HS-5 (cell line): ENCODE measurements around the gene TGFBR3.

Source experiments
- DNase-seq: peaks from one replicate; pipeline ENCODE4 v3.0.0-alpha.2; 2012; ENCODE audit warnings: low read depth

The TGFBR3 gene

DNA sequence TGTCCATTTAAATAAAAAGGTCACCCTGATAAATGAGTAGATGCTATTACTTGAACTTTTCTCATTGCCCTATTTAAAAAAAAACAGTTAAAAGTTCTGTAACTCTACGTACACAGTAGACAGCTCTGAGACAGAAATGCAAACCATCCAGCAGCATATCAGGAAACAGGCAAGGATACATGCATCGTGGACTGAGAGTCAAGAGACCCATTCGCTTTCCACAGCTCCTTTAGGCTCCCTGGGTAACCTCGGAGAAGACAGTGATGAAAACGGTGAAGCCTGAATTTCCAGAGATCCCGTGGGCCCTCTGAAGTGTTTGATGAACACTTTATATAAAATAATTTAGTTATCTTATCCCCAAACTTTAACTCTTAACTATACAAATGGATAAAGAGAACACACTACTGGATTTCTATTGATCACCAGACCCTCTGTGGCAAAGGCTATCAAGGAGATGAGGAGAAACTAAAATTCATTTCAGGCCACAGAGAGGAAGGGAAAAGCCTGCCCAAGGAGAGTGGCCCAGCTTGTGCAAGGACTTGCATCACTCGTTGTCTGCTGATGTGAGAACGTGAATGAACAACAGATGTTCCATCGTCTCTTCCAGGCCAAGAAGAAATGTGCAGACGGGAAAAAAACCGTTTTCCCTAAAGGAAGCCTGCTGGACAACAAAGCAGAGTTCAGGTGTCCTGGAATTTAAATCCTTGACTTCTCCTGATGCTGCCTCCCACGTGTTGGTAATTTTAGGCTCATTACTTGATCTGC lies 131.0 kb downstream of the TGFBR3 start:
- DNase-seq = no peak

DNA sequence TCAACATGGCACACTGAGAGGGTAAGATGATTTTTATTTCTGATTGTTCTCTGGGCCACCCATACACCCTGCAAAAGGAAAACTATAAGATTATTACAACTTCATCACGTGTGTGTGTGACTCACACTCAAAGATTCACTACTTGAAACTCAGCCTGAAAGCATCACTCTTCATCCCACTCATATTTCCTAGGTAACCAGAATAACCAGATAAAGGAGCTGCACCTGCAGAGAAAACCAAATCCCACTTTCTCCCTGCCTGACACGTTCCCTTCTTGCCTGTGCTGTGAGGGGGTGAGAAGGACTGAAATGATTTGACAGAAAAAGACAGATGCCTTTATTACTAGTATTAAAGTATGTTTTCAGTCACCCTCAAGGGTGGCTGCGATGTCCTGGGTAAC lies 131.6 kb downstream of the TGFBR3 start:
- DNase-seq = no peak

DNA sequence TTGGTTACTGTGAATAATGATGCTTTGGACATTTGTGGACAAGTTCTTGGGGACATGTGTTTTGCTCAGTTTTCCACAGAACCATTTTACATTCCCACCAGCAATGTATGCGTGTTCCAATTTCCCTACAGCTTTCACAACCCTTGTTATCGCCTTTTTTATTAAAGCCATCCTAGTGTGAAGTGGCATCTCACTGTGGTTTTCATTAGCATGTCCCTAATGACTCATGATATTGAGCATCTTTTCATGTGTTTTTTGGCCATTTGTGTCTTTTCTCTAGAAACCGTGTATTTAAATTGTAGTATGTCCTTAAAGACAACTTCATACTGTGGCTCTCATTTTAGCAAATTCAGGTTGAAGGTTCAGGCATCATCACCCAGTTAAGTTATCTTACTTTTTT lies 132.1 kb downstream of the TGFBR3 start:
- no peak for DNase-seq

DNA sequence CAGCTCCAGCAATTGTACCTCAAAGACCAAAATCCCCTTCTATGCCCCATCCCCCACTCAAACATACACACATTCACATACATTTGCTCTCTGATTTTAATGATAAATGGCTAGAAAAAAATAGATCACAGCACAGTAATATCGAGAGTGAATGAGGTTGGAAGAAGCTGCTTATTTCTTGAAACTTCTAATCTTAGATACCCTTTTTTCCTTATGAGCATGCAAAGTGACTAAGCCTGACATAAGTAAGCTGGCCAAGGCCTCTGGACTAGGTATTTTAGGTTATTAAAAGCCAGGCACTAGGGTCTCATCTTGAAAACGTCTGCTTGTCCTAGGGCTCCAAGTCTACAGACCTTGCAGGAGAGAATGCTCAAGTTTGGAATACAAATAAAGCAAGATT lies 133.6 kb downstream of the TGFBR3 start:
- no peak for DNase-seq

DNA sequence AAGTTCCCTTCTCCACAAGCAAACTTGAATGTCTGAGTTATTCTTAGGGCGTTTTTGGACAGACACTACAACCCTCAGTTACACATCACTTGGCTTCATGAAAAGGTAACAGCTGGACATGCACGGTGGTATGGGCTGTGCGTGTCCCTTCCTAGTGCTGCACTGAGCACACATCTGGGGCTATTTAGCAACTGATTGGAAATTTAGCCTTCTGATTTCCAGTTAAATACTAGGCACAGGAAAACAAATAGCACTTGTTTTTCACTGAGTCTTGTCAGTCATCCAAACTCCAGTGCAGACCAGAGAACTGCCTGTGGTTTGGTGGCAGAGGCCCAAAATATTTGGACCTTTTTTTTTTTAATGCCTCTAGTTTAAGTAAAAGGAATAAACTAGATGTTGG lies 134.7 kb downstream of the TGFBR3 start:
- DNase-seq = no peak

DNA sequence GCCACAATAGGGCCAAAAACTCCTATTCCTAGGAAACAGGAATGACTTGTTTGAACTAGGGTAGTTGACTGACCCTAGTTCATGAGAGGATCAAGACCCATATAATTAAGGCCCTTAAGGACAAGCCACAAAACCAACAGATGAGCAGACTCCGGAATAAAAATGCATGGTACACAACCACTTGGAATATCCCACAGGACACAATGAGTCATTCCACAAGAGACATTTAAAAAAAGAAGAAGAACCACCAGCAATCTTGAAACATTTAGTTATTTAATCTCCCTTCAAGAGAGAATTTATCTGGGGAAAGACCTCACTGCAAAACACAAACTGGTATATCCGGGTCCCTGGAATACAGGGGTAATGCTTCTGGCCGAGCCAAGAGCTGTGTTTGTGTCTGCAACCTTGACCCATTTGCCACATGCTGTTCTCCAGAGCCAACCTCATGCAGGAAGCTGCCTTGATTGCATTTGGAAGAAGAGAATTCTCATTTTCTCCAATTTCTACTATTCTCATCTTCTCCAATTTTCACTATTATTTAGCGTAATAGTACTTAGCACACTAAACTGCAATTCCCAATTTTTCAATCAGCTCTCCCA lies 135.5 kb downstream of the TGFBR3 start:
- DNase-seq = no peak

DNA sequence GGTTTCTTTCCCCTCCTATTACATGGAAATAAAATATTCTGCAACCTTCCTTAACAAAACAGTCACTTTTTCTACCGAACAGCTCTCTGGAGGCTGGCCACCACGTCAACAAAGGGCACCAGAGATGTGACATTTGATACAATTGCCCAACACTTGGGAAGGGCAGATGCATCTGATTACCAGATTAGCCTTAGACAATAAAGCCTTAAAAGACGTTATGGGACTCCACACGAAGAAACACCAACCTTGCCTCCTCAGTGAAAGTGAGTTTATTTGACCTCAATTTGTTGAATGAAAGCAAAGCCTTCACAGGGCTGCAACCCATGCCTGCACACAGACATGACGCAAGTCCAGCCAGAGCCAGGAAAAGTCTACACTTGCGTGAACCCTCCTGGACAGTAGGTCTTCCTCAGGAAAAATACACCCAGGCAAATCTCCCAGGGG lies 136.1 kb downstream of the TGFBR3 start:
- DNase-seq = no peak

DNA sequence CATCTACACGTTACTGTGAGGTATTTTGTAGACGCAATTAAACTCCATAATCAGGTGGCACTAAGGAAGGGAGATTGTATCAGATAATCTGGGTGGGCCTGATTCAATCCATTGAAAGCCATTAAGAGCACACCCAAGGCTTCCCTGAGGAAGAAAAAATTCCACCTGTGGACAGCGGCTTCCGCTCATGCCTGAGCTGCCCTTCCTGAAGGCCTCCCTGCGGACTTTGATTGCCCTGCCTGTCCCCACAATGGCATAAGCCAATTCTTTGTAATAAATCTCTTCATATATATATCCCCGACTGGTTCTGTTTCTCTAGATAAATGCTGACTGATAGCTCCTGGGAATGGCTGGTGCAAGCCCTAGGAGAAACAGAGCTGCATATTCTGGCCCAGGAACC lies 138.3 kb downstream of the TGFBR3 start:
- no peak for DNase-seq

DNA sequence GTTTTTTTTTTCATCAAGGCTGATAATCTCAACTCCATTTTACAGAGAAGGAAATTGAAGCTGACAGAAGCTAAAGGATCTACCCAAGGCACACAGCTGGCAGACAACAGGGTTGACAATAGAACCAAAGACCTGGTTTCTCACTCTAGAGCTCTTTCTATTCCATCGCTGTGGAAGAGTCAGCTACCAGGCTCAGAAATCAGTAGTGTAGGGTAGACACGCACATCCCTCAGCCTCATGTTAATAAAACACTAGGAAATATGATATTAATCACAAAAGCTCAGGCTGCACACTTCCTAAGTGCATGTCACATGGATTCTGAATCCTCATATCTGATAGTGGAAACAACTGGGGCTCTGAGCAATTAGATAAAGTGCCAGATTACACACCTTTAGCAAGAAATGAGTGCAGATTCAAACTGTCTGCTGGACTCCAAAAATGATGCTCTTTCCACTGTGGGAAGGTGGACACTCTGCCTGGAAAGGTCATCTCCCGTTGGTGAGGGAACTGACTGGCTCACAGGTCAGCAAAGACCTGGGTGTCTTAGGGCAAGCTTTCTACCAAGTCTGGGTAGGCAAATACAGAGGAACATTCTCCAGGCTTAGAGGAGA lies 139.1 kb downstream of the TGFBR3 start:
- DNase-seq = no peak

DNA sequence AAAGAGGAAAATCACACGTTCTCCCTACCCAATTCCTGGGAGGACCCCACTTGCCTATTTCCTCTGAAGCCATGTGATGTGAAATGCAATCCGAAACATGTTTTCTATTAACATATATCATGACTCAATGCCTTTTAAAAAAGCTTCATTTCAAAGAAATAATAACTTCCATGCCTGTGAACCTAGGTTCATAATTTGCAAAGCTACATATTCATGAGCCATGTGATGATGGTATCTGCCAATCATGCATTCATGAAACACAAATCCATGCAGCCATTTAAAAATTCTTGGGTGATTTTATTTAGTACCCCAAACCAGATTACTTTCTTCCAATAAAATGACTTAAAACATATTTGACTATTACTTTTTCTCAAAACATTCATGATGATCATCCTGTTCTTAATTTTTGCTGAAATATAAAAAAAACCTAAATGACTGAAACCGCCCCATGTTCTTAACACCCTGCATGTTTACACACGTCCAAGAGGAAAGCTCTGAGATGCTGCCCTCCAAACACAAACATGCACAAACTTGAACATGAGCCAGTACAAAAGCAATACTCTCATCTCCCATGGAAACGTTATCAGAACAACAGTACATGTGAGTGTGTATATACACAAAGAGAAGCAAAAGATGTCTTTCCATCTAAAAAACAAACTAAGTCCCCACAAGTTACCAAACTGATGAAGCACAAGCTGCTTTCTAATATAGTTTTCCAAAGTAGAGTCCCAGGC lies 140.1 kb downstream of the TGFBR3 start:
- no peak for DNase-seq

DNA sequence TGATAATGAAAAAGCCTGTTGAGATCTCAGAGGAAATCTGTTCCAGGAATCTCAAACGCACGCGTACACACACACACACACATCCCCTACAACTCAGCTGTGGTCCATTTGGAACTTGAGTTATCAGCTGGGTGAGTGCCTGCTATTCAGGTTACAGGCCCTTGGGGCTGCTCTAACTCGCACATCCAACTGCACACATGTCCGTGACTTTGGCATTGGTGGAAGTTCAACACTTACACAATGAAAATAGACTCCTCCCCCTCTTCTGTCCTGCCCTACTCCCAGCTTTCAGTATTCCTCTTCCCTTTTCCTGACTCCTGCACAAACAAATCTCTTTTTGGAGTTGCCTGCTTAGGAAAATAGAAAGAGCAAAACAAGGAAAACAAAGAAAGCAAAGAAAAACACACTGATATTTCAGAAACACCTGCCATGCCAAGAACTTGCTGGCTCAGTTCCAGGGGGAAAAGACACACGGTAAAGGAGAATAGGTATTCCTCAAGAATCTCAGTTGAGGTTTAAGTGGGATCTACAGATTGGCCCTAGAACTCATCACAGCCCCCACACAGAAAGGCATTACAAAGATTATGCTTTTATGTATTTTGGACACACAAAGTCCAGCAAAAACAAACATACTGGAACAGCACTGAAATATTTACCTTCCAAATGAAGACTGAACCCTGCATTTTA lies 140.9 kb downstream of the TGFBR3 start:
- DNase-seq = no peak

DNA sequence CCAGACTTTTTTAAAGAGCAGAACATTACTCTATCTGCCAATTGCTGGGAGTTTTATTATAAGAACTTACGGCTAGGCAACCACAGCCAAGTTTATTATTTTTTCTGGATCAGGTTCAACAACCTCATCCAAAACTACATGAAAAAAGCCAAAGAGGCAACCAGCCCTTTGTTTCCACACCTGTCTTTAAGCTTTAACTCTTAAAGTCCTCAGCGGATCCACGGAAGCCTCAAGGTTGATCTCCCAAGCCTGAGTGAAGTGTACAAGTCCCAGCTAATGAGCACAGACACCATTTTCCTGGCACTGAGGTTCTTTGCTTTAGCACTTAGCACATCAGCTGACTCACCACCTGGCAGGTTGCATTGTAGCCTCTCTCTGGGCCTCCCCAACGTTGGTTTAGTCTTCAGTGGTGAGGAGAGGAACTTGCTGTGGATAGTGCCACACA lies 143.1 kb downstream of the TGFBR3 start:
- DNase-seq = no peak

DNA sequence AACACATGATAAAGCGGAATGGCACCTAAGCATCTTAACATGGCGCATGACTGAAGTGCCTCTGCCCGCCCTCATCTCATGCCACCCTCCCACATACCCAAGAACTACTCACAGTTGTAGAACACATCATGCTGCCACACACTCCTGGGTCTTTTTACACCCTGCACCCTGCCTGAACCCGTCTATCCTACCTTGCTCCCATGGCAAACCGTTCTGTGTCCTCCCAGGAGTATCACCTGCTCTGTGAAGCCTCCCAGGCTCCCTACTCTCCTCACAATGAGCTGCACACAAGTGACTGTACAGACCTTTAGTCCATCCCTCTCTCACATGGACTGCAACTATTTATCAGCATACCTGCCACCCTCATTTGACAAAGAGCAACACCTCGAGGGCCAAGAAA lies 144.0 kb downstream of the TGFBR3 start:
- DNase-seq = no peak

DNA sequence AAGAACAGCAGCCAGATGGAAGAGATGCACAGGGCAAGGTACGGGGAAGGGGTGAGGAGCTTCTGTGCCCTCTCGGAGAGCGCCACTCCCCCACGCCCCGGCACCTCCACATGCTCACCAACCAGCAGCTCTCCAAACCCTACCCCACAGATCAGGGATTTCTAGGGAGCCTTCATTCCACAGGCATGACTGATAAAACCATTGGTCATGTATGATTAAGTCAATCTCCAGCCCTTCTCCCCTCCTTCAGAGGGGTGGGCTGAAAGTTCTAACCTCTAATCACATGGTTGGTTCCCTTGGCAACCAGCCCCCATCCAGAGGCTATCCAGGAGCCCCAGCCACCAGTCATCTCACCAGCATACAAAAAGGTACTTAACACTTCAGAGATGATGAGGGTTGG lies 144.7 kb downstream of the TGFBR3 start:
- DNase-seq = no peak

DNA sequence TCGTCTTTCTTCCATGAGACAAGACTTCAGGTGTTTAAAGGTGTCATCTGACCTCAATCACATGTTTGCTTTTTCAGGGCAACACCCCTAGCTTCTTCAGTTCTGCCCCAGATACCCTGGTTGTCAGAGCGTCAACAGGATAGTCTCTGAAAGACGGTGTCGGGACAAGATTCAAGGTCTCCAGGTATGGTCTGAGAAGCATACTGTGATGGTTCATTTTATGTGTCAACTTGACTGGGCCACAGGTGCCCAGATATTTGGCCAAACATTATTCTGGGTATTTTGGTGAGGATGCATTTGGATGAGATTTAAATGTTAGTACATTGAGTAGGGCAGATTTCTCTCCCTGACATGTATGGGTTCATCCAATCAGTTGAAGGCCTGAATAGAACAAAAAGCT lies 148.3 kb downstream of the TGFBR3 start:
- DNase-seq = no peak

DNA sequence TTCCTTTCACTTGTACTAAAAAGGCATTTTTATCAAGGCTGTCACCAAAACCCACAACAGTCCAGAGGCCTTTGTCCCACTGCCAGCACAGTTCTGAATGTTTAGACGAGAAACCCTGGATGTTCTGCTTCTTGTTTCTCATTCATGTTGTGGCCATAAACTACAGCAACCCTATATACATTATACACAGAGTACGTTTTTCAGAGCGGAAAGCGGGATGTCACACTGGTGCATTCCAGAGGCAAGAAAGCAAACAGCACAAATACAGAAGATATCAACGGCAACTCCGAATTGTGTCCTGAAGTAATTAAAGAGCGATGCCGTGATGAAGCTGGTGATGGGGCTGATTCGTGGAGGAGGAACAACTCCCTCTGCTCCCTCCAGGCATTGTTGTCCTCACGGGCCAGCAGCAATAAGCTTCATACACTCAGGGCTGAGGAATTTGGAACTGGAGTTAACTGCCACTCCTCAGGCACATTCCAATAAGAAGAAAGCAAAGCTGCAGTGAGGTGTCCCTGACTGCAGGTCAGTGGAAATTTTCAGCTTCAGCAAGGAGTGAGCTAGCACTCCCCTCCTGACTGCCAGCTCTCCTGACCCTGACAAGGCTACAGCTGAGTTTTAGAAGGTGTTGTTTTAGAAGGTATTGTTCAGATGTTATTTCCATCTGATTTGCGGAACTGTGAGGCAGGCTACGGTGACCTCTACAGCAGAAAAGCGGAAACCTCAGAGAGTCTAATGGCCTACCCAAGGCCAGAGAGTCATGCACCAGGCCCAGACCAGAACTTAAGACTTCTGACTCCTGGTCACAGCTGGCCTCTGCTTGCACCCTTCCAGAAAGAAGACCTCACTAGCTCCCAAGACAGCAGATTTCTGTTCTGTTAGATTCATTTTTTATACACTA lies 149.0 kb downstream of the TGFBR3 start:
- peak; percentile 86 for DNase-seq

DNA sequence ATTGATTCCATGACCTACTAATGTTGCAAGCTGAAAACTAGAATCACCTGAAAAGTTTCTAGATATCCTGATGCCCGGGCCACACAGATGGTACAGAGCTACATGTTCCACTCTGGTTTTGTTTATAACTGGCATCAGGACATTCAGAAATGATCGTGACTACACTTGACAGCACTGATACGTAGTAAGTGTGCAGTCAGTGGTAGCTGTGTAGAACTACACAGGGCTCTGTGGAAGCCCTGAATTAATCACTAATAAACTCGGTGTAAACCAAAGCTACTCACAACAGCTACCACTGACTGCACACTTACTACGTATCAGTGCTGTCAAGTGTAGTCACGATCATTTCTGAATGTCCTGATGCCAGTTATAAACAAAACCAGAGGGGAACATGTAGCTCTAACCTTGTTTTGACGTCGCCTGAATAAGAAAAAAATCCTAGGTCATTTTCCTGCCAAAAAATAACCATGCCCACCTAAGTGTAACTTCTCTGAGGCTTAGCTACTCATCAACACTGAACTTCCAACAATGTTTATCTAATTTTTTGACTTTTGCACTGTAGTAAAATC lies 149.7 kb downstream of the TGFBR3 start:
- no peak for DNase-seq

DNA sequence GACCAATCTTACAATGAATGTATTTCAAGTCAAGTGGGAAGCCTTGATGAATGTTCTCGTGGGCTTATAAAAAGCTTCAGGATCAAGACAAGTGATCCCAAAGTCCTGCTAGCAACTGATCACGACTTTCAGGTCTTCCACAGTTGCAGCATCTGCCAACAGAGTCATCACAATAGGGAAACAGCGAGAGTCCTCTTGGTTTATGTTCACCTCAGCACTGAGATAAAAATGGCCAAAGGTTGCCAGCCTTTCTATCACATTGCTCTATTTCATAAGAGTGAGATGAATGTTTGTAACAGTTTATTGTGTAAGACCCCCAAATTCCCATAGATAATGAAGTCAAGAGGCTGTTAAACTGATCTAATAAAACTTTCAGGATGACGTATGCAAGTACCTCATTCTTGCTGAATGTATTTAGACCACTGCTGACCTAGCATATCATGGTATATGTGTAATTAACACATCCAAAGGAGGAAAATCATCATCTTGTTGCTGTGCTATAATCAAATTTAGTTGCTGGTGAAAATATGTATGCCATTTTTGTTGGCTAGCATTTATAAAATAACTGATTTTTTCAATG lies 150.6 kb downstream of the TGFBR3 start:
- no peak for DNase-seq

DNA sequence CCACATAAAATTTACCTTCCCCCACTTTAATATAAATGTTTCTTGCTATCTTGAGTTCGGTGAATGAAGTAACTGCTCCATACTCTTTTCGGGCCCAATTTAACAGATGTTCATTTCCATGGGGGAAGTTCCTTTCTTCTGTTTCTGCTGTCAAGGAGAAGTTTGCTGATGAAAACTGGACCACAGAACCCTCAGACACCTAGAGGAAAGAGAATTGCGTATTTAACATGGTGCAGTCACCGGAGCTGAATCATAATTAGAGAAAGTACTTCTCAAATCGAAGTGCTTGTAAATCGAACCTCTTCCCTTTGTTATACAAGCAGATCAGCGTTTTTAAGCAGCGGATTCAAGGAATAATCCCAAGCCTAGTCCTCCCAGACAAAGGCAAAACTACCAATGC lies 151.2 kb downstream of the TGFBR3 start:
- DNase-seq = no peak

DNA sequence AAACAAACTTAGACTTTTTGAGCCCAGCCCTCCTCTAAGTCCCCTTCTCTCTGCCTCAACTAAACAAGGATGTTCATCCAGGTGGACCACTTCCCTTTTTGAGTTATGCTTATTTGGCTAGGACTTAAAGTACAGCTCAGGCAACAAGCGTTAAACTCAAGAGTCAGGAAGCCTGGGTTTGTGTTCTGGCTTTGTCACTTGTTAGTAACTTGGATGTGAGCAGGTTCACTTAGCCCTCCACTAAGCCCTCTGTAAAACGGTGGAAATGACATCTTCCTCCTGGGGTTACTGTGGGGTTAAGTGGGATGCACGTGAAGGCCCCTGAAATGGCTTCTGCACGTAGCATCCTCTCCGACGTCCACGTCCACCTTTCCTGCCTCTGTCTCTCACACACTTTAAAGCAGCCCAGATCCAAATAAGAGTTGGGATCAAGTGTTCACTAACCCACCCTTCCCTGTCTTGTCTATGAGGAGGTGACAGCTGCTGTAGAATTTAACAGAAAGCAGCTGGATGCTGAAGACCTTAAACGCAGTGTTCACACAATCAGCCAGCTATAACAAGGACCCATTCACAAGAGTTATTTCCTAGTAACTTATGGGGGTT lies 152.7 kb downstream of the TGFBR3 start:
- no peak for DNase-seq
